Measurements from ENCODE around the gene ACSL6.

ACSL6 gene

GRCh38 chr5:131979816-131980215 is 31.6 kb downstream of the ACSL6 start:
- DNase-seq (ENCODE audit: low spot score) = no peak

- DNase-seq (ENCODE audit: low spot score) = no peak
These were observed 34.2 kb downstream of the ACSL6 start for GRCh38 chr5:131977212-131977604.

GRCh38 chr5:131976414-131977211 is 34.8 kb downstream of the ACSL6 start:
- DNase-seq (ENCODE audit: low spot score) = no peak

GRCh38 chr5:131974956-131975726 is 36.3 kb downstream of the ACSL6 start:
- peak; percentile 68 for DNase-seq (ENCODE audit: low spot score)

- no peak for DNase-seq (ENCODE audit: low spot score)
These were observed 36.9 kb downstream of the ACSL6 start for GRCh38 chr5:131974622-131974955.

- no peak for DNase-seq (ENCODE audit: low spot score)
These were observed 37.4 kb downstream of the ACSL6 start for GRCh38 chr5:131974016-131974415.

GRCh38 chr5:131973089-131973712 is 38.3 kb downstream of the ACSL6 start:
- no peak for DNase-seq (ENCODE audit: low spot score)

GRCh38 chr5:131968396-131968954 is 43.0 kb downstream of the ACSL6 start:
- no peak for DNase-seq (ENCODE audit: low spot score)

GRCh38 chr5:131966551-131966950 is 44.9 kb downstream of the ACSL6 start:
- no peak for DNase-seq (ENCODE audit: low spot score)

- DNase-seq (ENCODE audit: low spot score) = no peak
These were observed 45.5 kb downstream of the ACSL6 start for GRCh38 chr5:131965826-131966415.

GRCh38 chr5:131959906-131960305 is 51.6 kb downstream of the ACSL6 start:
- DNase-seq (ENCODE audit: low spot score) = no peak

- DNase-seq (ENCODE audit: low spot score) = no peak
These were observed 52.3 kb downstream of the ACSL6 start for GRCh38 chr5:131959136-131959535.

GRCh38 chr5:131957721-131958441 is 53.6 kb downstream of the ACSL6 start:
- no peak for DNase-seq (ENCODE audit: low spot score)

- no peak for DNase-seq (ENCODE audit: low spot score)
These were observed 57.5 kb downstream of the ACSL6 start for GRCh38 chr5:131953969-131954368.

- no peak for DNase-seq (ENCODE audit: low spot score)
These were observed 59.1 kb downstream of the ACSL6 start for GRCh38 chr5:131952301-131952857.

GRCh38 chr5:131950706-131951105 is 60.8 kb downstream of the ACSL6 start:
- no peak for DNase-seq (ENCODE audit: low spot score)

- DNase-seq (ENCODE audit: low spot score) = no peak
These were observed 64.0 kb downstream of the ACSL6 start for GRCh38 chr5:131947445-131947844.

GRCh38 chr5:131945551-131946168 is 65.8 kb downstream of the ACSL6 start, which contains the start of gene MEIKIN:
Gene MEIKIN (minus strand): TSS chr5:131945663. CDS start chr5:131945505, 158 bp downstream.
- DNase-seq (ENCODE audit: low spot score) = no peak

- no peak for DNase-seq (ENCODE audit: low spot score)
These were observed 66.5 kb downstream of the ACSL6 start for GRCh38 chr5:131944702-131945550.

- no peak for DNase-seq (ENCODE audit: low spot score)
These were observed 67.5 kb downstream of the ACSL6 start for GRCh38 chr5:131943916-131944315.
